Ureter (tissue), 1 donor: ENCODE data around the gene LMX1A. TPM values are rescaled to one million over a fixed set of nuclear protein-coding genes. Genes with fewer than 3 reads are reported as not detected.

Source experiments
- DNase-seq: peaks from one replicate; pipeline ENCODE4 v3.0.0-alpha.2; 2020; ENCODE audit warnings: low spot score
- total RNA-seq: library from RNA; stranded (reverse); gene quantifications from one replicate; pipeline ENCODE4 v1.2.4, GENCODE V29; 2023
- donor health status: DM: yes; HTN: yes; CAD: no.

Gene LMX1A
- total RNA-seq, 1 donor from 2014 or later, result not detected

DNA sequence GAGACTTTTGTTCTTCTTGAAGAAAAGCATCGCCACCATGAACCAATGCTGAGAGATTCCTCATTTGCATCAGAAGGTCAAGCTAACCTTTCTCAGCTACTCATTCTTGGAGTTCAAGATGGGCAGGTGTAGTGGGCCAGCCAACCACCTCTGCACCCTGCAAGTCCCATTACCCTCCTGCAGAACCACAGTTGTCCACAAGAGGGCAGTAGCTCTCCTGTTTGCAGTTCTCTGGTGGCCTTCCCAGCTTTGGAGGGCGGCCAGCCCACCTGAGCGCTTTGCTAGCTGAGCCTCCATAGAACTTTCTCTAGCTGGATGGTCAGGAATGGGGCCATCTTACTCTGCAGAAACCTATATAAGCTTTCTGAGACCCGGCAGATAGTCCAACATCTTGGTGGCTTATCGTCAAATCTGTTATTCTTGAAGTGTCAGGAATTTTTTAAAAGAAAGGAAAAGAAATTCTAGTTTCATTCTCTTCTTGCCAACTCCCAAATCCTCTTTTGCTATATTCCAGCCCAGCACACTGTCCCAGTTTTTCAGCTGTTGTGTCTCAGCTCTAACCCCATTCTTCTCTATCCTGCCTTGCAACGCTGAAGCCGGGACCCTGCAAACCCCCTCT, 11.0 kb upstream of the LMX1A start:
- peak; percentile 73 for DNase-seq

GRCh38 chr1:165365341-165365740, 8.8 kb upstream of the LMX1A start:
- no peak for DNase-seq

DNA sequence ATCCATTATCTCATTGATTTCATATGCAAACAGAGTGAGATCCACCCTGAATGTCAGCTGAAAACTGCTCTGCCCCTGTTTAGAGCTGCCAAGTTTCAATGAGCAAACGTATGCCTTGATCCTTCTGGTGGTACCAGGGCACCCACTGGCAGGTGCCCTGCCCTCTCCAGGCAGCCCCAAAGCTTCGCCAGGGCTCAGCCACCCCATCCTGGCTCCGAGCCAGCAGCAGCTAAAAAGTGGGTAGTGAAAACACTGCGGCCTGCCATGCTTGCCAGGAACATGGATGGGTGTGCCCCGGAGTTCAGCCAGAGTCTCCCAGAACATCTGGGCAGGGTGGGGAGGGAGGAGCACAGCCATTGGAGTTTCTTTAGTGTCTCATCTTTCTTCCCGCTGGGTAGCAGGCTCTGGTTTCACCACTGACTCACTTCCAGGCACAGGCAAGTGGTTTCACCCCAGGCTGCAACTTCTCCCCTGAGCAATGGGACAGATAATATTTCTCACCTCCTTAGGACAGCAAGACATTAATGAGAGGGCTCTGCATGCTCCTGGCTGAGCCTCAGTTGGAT, 8.1 kb upstream of the LMX1A start:
- DNase-seq, result no peak

DNA sequence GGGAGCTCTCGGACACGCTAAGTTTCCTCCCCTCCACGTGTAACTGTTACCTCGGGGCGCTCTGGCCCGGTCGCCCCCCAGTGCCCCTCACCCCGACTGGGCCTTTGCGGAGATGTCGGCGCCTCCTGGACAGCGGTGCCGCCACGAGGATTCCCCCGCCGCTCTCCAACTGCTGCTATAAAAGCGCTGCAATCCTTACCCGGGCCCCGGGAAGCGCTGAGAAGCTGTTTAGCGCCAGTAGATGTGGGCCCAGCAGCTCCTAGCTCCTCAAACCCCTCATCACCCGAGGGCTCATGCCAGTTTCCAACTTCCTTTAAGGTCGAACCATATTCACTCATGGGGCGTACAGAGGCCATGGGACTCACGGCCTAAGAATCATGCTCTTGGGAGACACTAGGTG, 361 bp upstream of the LMX1A start:
- no peak for DNase-seq

DNA sequence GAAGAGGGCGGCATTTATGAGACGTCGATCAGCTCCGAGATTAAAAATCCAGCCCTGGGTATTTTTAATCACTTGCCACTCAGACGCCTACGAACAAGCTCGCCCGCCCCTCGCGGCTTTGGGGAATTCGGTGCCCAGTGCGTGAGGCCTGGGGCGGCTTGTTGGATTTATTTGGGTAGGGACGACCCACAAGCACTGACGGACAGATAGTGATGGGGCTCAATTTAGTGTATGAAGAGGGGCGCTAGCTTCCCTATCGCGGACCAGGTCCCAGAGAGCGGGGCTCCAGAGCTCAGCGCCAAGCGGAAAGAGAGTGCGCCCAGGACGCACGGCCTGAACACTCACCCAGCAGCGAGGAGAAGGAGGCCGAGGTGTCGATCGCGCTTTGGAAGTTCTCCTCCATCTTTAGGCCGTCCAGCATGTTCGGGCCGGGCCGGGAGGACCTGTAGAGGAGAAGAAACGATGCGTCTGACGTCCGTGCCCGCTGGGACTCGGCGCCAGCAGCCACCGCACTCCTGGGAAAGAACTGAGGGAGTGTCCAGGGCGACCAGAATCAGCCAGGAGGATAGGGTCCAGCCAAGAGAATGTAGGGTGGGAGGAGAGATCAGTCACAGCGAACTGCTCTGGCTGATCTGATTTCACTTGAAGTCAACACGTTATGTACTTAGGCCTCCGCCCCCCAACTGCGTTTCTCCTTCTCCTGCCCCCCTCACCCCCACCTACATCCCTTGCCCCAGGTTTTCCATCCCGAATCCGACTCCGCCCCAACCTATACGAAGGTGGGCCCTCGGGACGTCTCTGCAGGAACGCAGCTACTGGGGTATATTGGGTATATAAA, 1.2 kb downstream of the LMX1A start:
- no peak for DNase-seq

DNA sequence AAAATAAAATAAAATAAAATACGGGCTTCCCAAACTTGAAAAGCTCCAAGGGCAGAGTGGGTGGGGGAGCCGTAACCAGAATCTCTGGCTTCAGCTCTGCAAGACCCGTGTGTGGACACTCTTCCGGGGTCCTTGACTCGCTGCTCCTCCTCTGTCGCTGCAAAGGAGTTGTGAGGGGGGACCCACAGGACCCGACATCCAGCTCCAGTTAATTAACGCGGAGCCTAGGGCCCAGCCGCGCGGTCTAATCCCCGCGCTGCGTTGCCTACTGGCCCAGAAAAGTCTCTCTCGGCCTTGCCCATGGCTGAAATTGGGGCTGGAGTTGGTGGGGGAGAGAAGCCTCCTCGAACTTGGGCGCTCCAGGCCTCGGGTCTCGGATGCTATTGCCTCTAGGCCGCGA, 1.8 kb downstream of the LMX1A start:
- no peak for DNase-seq

DNA sequence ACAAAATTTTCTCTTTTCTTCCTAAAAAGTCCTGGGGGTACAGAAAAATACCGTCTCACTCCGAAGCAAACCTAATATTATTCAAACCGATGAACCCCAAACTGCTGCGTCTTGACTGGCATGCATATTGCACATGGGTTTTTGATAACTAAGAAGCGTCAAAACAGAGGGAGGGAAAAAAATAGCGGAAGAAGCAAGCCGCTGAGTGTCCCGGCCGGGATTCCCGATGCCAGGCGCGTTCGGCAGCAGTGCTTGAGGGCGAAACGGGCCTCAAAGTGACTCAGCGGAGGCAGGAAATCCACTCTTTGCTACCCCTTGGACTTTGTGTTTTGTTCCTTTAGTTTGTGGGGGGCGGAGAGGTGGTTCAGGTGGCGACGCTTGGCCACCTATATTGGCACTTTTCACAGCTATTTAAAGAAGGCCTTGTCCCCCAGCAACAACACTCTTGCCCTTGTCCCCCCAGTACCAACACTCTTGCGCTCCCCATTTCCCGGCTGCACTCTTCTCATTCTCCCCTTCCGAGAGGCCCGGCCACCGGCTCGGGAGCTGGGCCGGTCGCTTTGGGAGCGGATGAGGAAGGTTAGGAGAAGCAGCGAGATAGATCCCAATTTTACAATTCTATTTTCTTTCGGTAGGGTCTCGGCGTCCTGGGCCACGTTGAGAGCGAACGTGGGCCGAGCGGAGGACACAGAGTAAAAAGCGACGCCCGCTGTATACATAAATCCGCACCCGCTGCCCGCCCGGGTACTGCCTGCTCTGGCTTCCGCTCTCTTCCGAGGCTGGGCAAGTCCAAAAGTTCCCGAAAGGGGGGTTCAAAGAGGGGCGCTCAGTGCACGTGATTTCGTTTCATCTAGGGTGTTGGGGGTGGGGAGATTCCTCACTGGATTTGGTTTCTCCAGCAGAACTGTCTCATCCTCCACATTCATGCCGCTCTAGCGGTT, 2.5 kb downstream of the LMX1A start:
- no peak for DNase-seq

DNA sequence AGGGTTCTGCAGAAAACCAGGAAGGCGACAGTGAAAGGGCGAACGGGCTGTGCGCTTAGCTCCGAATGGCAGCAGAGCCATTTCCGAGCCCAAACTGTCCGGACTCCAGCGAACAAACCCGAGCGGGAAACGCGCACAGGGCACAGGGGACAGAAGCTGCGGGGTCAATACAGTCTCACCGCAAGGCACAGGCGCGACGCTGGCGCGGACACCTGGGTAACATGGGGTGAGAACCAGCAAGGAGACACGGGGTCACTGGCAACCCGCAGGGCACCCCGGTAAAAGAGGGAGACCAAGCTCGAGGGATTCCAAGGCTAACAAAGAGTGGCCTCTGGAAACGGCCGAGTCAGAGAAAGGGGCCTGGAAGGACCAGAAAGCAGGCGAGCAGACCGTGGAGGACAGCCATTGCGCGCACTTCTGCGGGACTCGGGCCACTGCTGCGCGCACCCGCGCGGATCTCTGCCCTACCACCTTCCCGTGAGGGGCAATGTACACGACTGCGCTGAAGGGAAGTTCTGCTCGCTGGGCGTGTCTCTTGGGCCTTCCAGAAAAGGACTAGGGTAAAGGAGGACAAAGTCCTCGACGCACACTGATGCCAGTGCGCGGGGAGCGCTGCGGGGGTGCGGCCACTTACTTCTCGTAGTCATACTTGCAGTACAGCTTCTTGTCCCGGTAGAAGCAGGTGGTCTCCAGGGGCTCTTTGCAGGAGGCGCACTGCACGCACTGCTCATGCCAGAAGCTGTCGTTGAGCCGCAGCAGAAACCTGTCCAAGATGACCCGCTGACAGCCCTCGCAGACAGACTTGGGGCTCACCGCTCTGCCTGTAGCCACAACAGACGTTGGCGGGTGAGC, 3.8 kb downstream of the LMX1A start:
- no peak for DNase-seq

DNA sequence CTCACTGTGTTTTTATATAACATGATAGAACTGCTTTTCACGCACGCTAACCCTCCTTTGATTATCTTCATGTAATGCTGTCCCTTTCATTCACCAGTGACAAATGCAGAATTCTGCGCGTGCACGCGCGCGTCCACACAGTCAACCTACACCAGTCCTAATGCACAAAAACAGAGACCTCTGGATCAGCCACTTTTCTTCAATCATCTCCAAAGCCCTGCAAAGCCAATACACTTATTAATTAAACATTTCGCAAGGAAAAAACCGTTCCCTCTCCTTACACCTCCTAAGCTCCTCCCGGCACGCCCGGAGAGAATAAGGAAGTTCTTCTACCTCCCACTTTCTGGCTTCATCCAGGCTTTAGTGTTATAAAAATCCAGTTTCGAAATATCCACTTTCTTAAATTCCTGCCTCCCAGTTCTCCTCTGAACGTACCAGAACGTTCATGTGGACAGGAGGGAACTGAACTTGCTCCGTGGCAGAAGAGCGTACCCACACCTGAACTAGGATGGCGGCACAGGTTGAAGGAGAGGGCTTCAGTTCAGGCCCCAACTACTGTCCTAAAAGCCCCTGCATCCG, 4.6 kb downstream of the LMX1A start:
- no peak for DNase-seq

GRCh38 chr1:165350840-165351239, 5.7 kb downstream of the LMX1A start:
- no peak for DNase-seq

GRCh38 chr1:165345502-165345901, 11.0 kb downstream of the LMX1A start:
- DNase-seq, result no peak

DNA sequence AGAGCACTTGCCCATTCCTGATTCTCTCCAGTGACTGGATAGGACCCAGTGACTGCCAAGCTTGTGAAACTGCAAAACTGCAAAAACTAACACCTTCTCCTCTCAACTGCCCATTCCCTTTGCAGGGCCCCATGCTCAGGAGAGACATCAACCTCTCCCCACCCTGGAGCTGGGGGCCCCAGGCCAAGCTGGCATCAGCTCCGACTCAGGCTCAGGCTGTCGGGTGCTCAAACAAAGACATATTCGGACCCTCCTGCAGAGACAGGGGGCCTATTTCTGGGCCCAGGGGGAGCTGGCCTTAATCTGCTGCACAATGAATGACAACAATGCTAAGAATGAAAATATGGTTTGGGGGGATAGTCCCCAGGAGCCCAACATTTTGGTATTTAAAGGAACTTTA, 11.8 kb downstream of the LMX1A start:
- no peak for DNase-seq

- no peak for DNase-seq
Measured at GRCh38 chr1:165344198-165344597, 12.3 kb downstream of the LMX1A start.

DNA sequence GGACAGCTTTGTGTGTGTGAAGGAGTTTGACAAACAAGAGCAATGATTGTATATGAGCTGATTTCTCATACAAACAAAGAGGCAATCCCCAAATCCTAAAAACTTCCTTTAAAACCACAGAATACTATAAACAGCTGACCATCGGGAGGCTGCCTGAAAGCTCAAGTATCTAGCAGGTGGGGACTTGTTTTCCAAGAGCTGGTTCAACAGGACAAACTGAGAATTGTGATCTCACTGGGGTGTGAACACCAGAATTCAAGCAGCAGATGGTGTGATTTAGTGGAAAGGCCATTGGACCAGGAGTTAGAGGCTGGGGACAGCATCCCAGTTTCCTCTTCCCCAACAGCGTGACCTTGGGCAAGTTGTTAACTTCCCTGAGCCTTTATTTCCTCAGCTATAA, 13.9 kb downstream of the LMX1A start:
- no peak for DNase-seq

GRCh38 chr1:165342168-165342567, 14.3 kb downstream of the LMX1A start:
- no peak for DNase-seq

GRCh38 chr1:165339164-165339563, 17.4 kb downstream of the LMX1A start:
- no peak for DNase-seq

DNA sequence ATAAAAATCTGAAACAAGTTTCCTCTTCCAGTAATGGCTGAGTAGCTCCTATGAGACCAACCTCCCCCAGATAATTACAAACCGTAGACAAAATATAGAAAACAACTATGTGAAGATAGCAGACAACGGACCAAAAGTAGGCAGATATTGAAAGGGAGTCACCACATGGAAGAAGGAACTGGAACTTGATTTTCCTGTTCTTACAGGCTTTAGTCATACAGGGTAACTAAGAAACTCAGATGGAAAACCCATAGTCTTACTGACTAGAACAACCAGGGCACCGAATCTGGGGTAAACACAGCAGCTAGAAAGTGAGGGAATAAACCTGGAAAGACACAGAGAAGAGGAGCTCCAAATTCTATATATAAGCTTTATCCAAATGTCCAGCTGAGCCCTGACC, 26.0 kb downstream of the LMX1A start:
- DNase-seq, result no peak

DNA sequence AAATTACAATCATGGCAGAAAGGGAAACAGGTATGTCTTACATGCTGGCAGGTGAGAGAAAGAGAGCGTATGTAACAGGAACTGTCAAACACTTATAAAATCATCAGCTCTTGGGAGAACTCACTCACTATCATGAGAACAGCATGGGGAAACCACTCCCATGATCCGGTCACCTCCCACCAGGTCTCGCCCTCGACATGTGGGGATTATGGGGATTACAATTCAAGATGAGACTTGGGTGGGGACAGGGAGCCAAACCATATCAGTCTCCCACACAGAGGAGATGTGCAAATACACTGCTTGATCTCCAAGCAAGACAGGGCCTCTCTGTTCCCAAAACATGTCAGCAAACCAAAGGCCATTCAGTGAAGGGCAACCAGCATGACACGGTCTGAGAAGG, 27.4 kb downstream of the LMX1A start:
- DNase-seq, result no peak

DNA sequence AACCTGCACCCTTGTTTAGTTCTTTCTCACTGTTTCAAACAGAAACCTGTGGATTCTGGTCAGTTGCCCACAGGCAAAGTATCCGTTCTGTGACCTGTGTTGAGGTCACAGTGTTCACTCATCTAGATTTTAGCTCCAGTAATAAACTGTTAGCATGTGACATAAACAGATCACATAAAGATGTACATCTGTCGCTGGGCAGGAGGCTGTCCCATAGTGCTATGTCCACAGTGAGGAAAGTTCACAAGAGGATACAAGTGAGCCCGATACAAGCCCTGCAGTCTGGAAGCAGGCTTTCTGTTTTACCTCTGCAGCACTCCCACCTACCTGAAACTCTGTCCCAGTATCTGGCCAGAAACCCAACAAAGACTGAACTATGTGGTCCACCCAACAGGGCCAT, 28.4 kb downstream of the LMX1A start:
- DNase-seq, result no peak

- DNase-seq, result no peak
Measured at GRCh38 chr1:165327538-165327937, 29.0 kb downstream of the LMX1A start.
